CD14-positive monocyte (primary cell): ENCODE data around the gene DRAM1. TPM values are rescaled to one million over a fixed set of nuclear protein-coding genes. Genes with fewer than 3 reads are reported as not detected.
A peak's percentile ranks its signal among the peaks of the same experiment; 100 is the strongest.

ENCODE experiments used
- DNase-seq, 3 donors: peaks; one replicate each; pipeline ENCODE4 v3.0.0-alpha.2; 2011 to 2022
- H2AFZ ChIP-seq: 2 replicates; pipeline ENCODE4 v1.6.0; 2012; ENCODE audit warnings: mild to moderate bottlenecking, low read depth, low read length, inconsistent platforms; ENCODE audit not compliant: insufficient read depth, poor library complexity, severe bottlenecking
- H3K27ac ChIP-seq, 2 donors: 1 replicate in 1 of 2; 2 replicates in 1 of 2; pipeline ENCODE4 v1.5.1; 2012 to 2013; ENCODE audit warnings: low read length in 2 of 2, control low read depth in 1 of 2, inconsistent platforms in 1 of 2, low read depth in 1 of 2, mild to moderate bottlenecking in 1 of 2
- H3K27me3 ChIP-seq, 2 donors: one replicate each; pipeline versions ENCODE4 v1.6.0 to v1.6.1; 2011 to 2013; ENCODE audit warnings: low read length in 2 of 2; ENCODE audit not compliant: control insufficient read depth in 2 of 2, insufficient read depth in 2 of 2
- H3K36me3 ChIP-seq, 2 donors: replicated peaks in 1 of 2; 1 replicate in 1 of 2; 2 replicates in 1 of 2; pipeline versions ENCODE4 v1.5.1 to v1.6.1; 2012 to 2013; ENCODE audit warnings: low read length in 2 of 2, control low read depth in 1 of 2, inconsistent platforms in 1 of 2, mild to moderate bottlenecking in 1 of 2; ENCODE audit not compliant: insufficient read depth in 2 of 2, control insufficient read depth in 1 of 2
- H3K4me1 ChIP-seq, 2 donors: 1 replicate in 1 of 2; 2 replicates in 1 of 2; pipeline versions ENCODE4 v1.5.1 to v1.6.1; 2012 to 2013; ENCODE audit warnings: low read length in 2 of 2, control low read depth in 1 of 2, inconsistent platforms in 1 of 2, mild to moderate bottlenecking in 1 of 2, moderate library complexity in 1 of 2; ENCODE audit not compliant: insufficient read depth in 2 of 2, control insufficient read depth in 1 of 2
- H3K4me2 ChIP-seq: replicated peaks from 2 replicates; pipeline ENCODE3; 2012; ENCODE audit warnings: low read length, moderate library complexity, mild to moderate bottlenecking; ENCODE audit not compliant: poor library complexity, severe bottlenecking; ENCODE audit errors: extremely low read depth
- H3K4me3 ChIP-seq, 3 experiments: fragments of 200-600 bp in 1 of 3; sonication (generic) in 1 of 3; replicated peaks in 1 of 3; 1 replicate in 2 of 3; 2 replicates in 1 of 3; pipeline ENCODE4 v1.5.1; 2011 to 2013; ENCODE audit warnings: low read length in 3 of 3, mild to moderate bottlenecking in 3 of 3, control low read depth in 2 of 3, low read depth in 2 of 3, inconsistent platforms in 1 of 3, moderate library complexity in 1 of 3
- H3K79me2 ChIP-seq: 2 replicates; pipeline ENCODE4 v1.6.0; 2012; ENCODE audit warnings: mild to moderate bottlenecking, control low read depth, inconsistent platforms, low read length, moderate library complexity; ENCODE audit not compliant: insufficient read depth
- H3K9ac ChIP-seq: 2 replicates; pipeline ENCODE4 v1.6.0; 2017; ENCODE audit warnings: low read length, mild to moderate bottlenecking; ENCODE audit not compliant: insufficient read depth, poor library complexity, severe bottlenecking
- H3K9me3 ChIP-seq, 2 donors: replicated peaks in 1 of 2; 1 replicate in 1 of 2; 2 replicates in 1 of 2; pipeline versions ENCODE4 v1.5.1 to v1.6.1; 2012 to 2013; ENCODE audit warnings: low read length in 2 of 2, control low read depth in 1 of 2; ENCODE audit not compliant: control insufficient read depth in 1 of 2, insufficient read depth in 1 of 2
- H4K20me1 ChIP-seq: 2 replicates; pipeline ENCODE4 v1.6.0; 2012; ENCODE audit warnings: mild to moderate bottlenecking, low read length, control low read depth, moderate library complexity; ENCODE audit not compliant: insufficient read depth
- H3K27ac Mint-ChIP-seq, 7 donors: one replicate each; pipeline ENCODE4 v1.8.0; 2020; ENCODE audit warnings: mild to moderate bottlenecking in 7 of 7, mixed read lengths in 7 of 7, moderate library complexity in 6 of 7, inconsistent platforms in 2 of 7
- H3K27me3 Mint-ChIP-seq, 3 donors: one replicate each; pipeline ENCODE4 v1.8.0; 2021 to 2022; ENCODE audit warnings: low read depth in 3 of 3, mild to moderate bottlenecking in 3 of 3, mixed read lengths in 3 of 3, moderate library complexity in 3 of 3, inconsistent platforms in 1 of 3
- H3K36me3 Mint-ChIP-seq, 2 donors: one replicate each; pipeline ENCODE4 v1.8.0; 2020; ENCODE audit warnings: mixed read lengths in 2 of 2, inconsistent platforms in 1 of 2, mild to moderate bottlenecking in 1 of 2
- H3K4me1 Mint-ChIP-seq: one replicate; pipeline ENCODE4 v1.8.0; 2020; ENCODE audit warnings: mild to moderate bottlenecking, mixed read lengths
- H3K4me3 Mint-ChIP-seq, 2 donors: one replicate each; pipeline ENCODE4 v1.8.0; 2020; ENCODE audit warnings: mild to moderate bottlenecking in 2 of 2, mixed read lengths in 2 of 2, moderate library complexity in 1 of 2
- H3K9me3 Mint-ChIP-seq, 7 donors: one replicate each; pipeline ENCODE4 v1.8.0; 2020 to 2022; ENCODE audit warnings: mixed read lengths in 7 of 7, mild to moderate bottlenecking in 6 of 7, moderate library complexity in 6 of 7, inconsistent platforms in 2 of 7
- CTCF ChIP-seq: fragments of 200-600 bp; IDR thresholded peaks from one replicate; pipeline ENCODE4 v1.8.0; 2022; ENCODE audit warnings: antibody characterized with exemption, mild to moderate bottlenecking
- WGBS: methylation state at CpG from one replicate; pipeline ENCODE4 v1.1.5; 2013; ENCODE audit warnings: missing lambda C conversion rate; ENCODE audit not compliant: insufficient coverage; 5-methylcytosine and 5-hydroxymethylcytosine counted together
- intact Hi-C, 2 donors: fragments of 100-400 bp; cut with micrococcal nuclease; formaldehyde crosslinking; loops; one replicate each; pipeline versions ENCODE4 v1.15.0 to v1.15.1; 2023
- polyA plus RNA-seq, 3 donors: library from polyadenylated mRNA; depleted of rRNA in 1 of 3; unstranded in 2 of 3; stranded (reverse) in 1 of 3; fragments of 300-500 nt in 2 of 3; fragments of >200 nt in 1 of 3; fragmentation: Illumina TruSeq in 2 of 3; gene quantifications; 1 replicate in 2 of 3; 2 replicates in 1 of 3; pipeline ENCODE4 v1.2.3, GENCODE V29; 2012 to 2021

DRAM1 gene
- polyA plus RNA-seq, 3 donors = 14.0 to 49.7 (median 43.0) TPM

GRCh38 chr12:101891462-101891971 is 14.1 kb downstream of the DRAM1 start:
- TF ChIP-seq CTCF = no peak
- no peaks in the 10 kb centered on the region for H3K27me3 ChIP-seq
- intact Hi-C loops = no loop called here
- Mint-ChIP-seq H3K4me1 (peaks cover 51% of the 10 kb centered on the region), H3K4me3 (peak overlapping the region in 1 of 2 donors; percentile 75), H3K27ac (peak overlapping the region; percentile 62 to 86 (median 84)), H3K36me3 (peaks cover 6 to 13% of the 10 kb centered on the region in 2 donors), H3K9me3 (no peaks in the 10 kb centered on the region), H3K27me3 (peaks cover 0 to 2% (median 0%) of the 10 kb centered on the region in 3 donors)
- peak overlapping the region; percentile 53 for H3K4me2 ChIP-seq
- no CpG with 5 or more reads among the region's 3 CpGs for WGBS
- no peaks in the 10 kb centered on the region for H3K9me3 ChIP-seq
- H3K27ac ChIP-seq = peak overlapping the region; percentile 40 to 70
- peak overlapping the region; percentile 23 for H3K9ac ChIP-seq
- peaks cover 84% of the 10 kb centered on the region for H3K79me2 ChIP-seq
- DNase-seq = peak in 2 of 3 donors; percentile 26 to 58
- peaks cover 51 to 61% of the 10 kb centered on the region in 2 donors for H3K4me1 ChIP-seq
- no peak overlapping the region for H2AFZ ChIP-seq
- peak overlapping the region in 1 of 3 experiments; percentile 47 for H3K4me3 ChIP-seq
- peaks cover 16% of the 10 kb centered on the region for H4K20me1 ChIP-seq
- no peaks in the 10 kb centered on the region for H3K36me3 ChIP-seq

GRCh38 chr12:101892794-101893193 is 15.4 kb downstream of the DRAM1 start:
- Histone ChIP-seq H2AFZ (no peak overlapping the region), H4K20me1 (peaks cover 16% of the 10 kb centered on the region), H3K27me3 (no peaks in the 10 kb centered on the region), H3K4me1 (peaks cover 40 to 49% of the 10 kb centered on the region in 2 donors), H3K9me3 (no peaks in the 10 kb centered on the region), H3K79me2 (peaks cover 82% of the 10 kb centered on the region), H3K36me3 (no peaks in the 10 kb centered on the region), H3K27ac (peak overlapping the region in 1 of 2 donors; percentile 73), H3K4me2 (no peak overlapping the region), H3K4me3 (no peak overlapping the region), H3K9ac (no peak overlapping the region)
- Mint-ChIP-seq H3K27me3 (peaks cover 0 to 2% (median 0%) of the 10 kb centered on the region in 3 donors), H3K27ac (peak overlapping the region in 5 of 7 donors; percentile 21 to 59 (median 36)), H3K9me3 (no peaks in the 10 kb centered on the region), H3K4me1 (peaks cover 39% of the 10 kb centered on the region), H3K36me3 (peaks cover 8 to 24% of the 10 kb centered on the region in 2 donors), H3K4me3 (no peak overlapping the region)
- DNase-seq = no peak
- TF ChIP-seq CTCF = no peak
- intact Hi-C loops = no loop called here
